Measurements from ENCODE around the gene SHCBP1L.

SHCBP1L gene

DNA sequence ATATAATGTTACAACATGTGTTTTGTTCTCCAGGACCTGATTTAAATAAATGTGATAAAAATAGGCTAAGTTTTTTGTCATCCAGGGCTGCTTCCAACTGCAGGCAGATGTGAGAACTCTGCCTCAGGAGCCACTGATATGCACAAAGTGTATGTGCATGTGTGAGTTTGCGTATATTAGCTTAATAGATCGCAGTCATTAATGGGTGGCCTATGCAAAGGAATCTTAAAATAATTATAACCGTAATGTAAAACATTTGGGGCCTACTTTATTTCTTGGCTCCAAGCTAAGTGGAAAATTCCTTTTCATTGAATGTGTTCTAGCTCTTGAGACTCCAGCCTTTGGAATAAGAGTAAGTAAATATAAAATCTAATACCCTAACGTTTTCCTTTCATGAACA, 97.1 kb downstream of the SHCBP1L start:
- Histone ChIP-seq H3K36me3 (ENCODE audit: insufficient read depth, low read depth, low read length) (peaks cover 100% of the 10 kb centered on the region), H3K27me3 (ENCODE audit: insufficient read depth, low read length) (no peaks in the 10 kb centered on the region), H3K9me3 (ENCODE audit: insufficient read depth, low read depth, low read length) (no peaks in the 10 kb centered on the region), H3K27ac (ENCODE audit: low read length) (no peak overlapping the region), H3K4me3 (ENCODE audit: low read length) (no peak overlapping the region), H3K9ac (ENCODE audit: low read depth, low read length) (no peak overlapping the region), H3K4me1 (ENCODE audit: insufficient read depth, low read length) (no peaks in the 10 kb centered on the region)

DNA sequence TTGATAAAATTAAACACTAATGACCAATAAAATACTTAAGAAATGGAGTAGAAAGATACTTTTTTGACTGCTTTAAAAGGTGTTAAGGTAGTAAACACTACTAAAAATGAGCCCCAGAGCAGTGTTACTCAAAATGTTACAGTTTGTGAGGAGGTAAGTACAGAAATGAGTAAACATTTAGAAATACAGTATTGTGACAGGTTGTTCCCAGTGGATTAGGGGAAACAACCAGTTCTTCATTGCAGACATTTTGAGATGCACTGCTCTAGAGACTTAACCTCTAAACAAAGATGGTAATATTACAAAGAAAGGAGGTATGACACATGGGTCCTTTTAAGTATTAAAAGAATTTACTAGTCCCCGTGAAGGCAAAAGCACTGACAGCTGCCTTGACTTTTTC, 101.1 kb downstream of the SHCBP1L start:
- Histone ChIP-seq H3K9ac (ENCODE audit: low read depth, low read length) (no peak overlapping the region), H3K9me3 (ENCODE audit: insufficient read depth, low read depth, low read length) (no peaks in the 10 kb centered on the region), H3K4me3 (ENCODE audit: low read length) (no peak overlapping the region), H3K27ac (ENCODE audit: low read length) (no peak overlapping the region), H3K4me1 (ENCODE audit: insufficient read depth, low read length) (no peaks in the 10 kb centered on the region), H3K27me3 (ENCODE audit: insufficient read depth, low read length) (no peaks in the 10 kb centered on the region), H3K36me3 (ENCODE audit: insufficient read depth, low read depth, low read length) (peaks cover 100% of the 10 kb centered on the region)

- H3K36me3 ChIP-seq (ENCODE audit: insufficient read depth, low read depth, low read length), result peaks cover 100% of the 10 kb centered on the region
Measured at GRCh38 chr1:182850319-182850718, 102.6 kb downstream of the SHCBP1L start.

More at GRCh38 chr1:182850319-182850718, 102.6 kb downstream of the SHCBP1L start:
- Histone ChIP-seq H3K9ac (ENCODE audit: low read depth, low read length) (no peak overlapping the region), H3K4me3 (ENCODE audit: low read length) (no peak overlapping the region), H3K4me1 (ENCODE audit: insufficient read depth, low read length) (peaks cover 5% of the 10 kb centered on the region; the same call in 1 of the 2 replicates), H3K27me3 (ENCODE audit: insufficient read depth, low read length) (no peaks in the 10 kb centered on the region), H3K9me3 (ENCODE audit: insufficient read depth, low read depth, low read length) (no peaks in the 10 kb centered on the region), H3K27ac (ENCODE audit: low read length) (no peak overlapping the region)
